HepG2 (cell line): ENCODE results near the gene TTYH1. TPM values are rescaled to one million over a fixed set of nuclear protein-coding genes. Genes with fewer than 3 reads are reported as not detected.

Experiments
- BORCS8-MEF2B ChIP-seq: sonication (generic); formaldehyde crosslinking; IDR thresholded peaks from 2 replicates; pipeline ENCODE4 v1.8.0; 2022; ENCODE audit warnings: mild to moderate bottlenecking, missing genetic modification reagents
- NCOA2 ChIP-seq: sonication (generic); formaldehyde crosslinking; IDR thresholded peaks from 2 replicates; pipeline ENCODE4 v1.8.0; 2022; ENCODE audit warnings: inconsistent platforms
- NFYC ChIP-seq: IDR thresholded peaks from 2 replicates; pipeline ENCODE4 v1.6.1; 2016; ENCODE audit warnings: missing genetic modification reagents, missing compliant biosample characterization
- NR2C2 ChIP-seq: sonication (generic); formaldehyde crosslinking; IDR thresholded peaks from 2 replicates; pipeline ENCODE4 v1.4.0; 2020; ENCODE audit warnings: missing genetic modification reagents, mild to moderate bottlenecking, moderate library complexity, borderline replicate concordance
- POLR2A ChIP-seq, 2 experiments: IDR thresholded peaks; 2 replicates each; pipeline ENCODE4 v1.6.1; 2011; ENCODE audit warnings: low read depth in 2 of 2, low read length in 2 of 2, mild to moderate bottlenecking in 1 of 2, moderate library complexity in 1 of 2; ENCODE audit not compliant: insufficient read depth in 1 of 2
- RBM39 ChIP-seq: fragments of 200-400 bp; formaldehyde crosslinking; IDR thresholded peaks from one replicate; pipeline ENCODE4 v1.6.1; 2018; ENCODE audit warnings: antibody characterized with exemption, mild to moderate bottlenecking, low read depth, low read length; ENCODE audit not compliant: poor library complexity, severe bottlenecking
- SETDB1 ChIP-seq: sonication (generic); formaldehyde crosslinking; IDR thresholded peaks from 2 replicates; pipeline ENCODE4 v1.5.1; 2020; ENCODE audit warnings: missing genetic modification reagents, mild to moderate bottlenecking, borderline replicate concordance
- SOX6 ChIP-seq, 2 experiments: fragments of 450-650 bp in 1 of 2; sonication (generic) in 1 of 2; formaldehyde crosslinking in 1 of 2; IDR thresholded peaks; 2 replicates each; pipeline versions ENCODE4 v1.4.0 to v1.6.1; 2017 to 2020; ENCODE audit warnings: antibody characterized with exemption in 1 of 2, mild to moderate bottlenecking in 1 of 2, missing genetic modification reagents in 1 of 2
- TAF15 ChIP-seq: fragments of 200-400 bp; formaldehyde crosslinking; IDR thresholded peaks from one replicate; pipeline ENCODE4 v1.6.1; 2018; ENCODE audit warnings: mild to moderate bottlenecking, low read depth, low read length; ENCODE audit not compliant: poor library complexity, severe bottlenecking
- ZBTB7B ChIP-seq: sonication (generic); formaldehyde crosslinking; IDR thresholded peaks from 2 replicates; pipeline ENCODE4 v1.4.0; 2020; ENCODE audit warnings: missing genetic modification reagents
- ZNF382 ChIP-seq: sonication (generic); formaldehyde crosslinking; IDR thresholded peaks from 2 replicates; pipeline ENCODE4 v1.5.0; 2020; ENCODE audit warnings: missing genetic modification reagents, mild to moderate bottlenecking, borderline replicate concordance
- ZNF496 ChIP-seq: sonication (generic); formaldehyde crosslinking; IDR thresholded peaks from 2 replicates; pipeline ENCODE4 v1.8.1; 2023; ENCODE audit warnings: mild to moderate bottlenecking, moderate library complexity, missing genetic modification reagents; ENCODE audit not compliant: insufficient replicate concordance
- ZNF563 ChIP-seq: sonication (generic); formaldehyde crosslinking; IDR thresholded peaks from 2 replicates; pipeline ENCODE4 v1.8.0; 2022; ENCODE audit warnings: mild to moderate bottlenecking, moderate library complexity, missing genetic modification reagents
- ZNF672 ChIP-seq: sonication (generic); formaldehyde crosslinking; IDR thresholded peaks from 2 replicates; pipeline ENCODE4 v1.8.1; 2022; ENCODE audit warnings: missing genetic modification reagents
- ZNF772 ChIP-seq: sonication (generic); formaldehyde crosslinking; IDR thresholded peaks from 2 replicates; pipeline ENCODE4 v1.5.0; 2020; ENCODE audit warnings: mild to moderate bottlenecking, missing genetic modification reagents
- ZNF777 ChIP-seq: sonication (generic); formaldehyde crosslinking; IDR thresholded peaks from 2 replicates; pipeline ENCODE4 v1.4.0; 2020; ENCODE audit warnings: missing genetic modification reagents
- ZNF891 ChIP-seq: sonication (generic); formaldehyde crosslinking; IDR thresholded peaks from 2 replicates; pipeline ENCODE4 v1.5.0; 2020; ENCODE audit warnings: mild to moderate bottlenecking, missing genetic modification reagents
- polyA plus RNA-seq, 8 experiments: library from polyadenylated mRNA; depleted of rRNA in 3 of 8; stranded (reverse) in 7 of 8; unstranded in 1 of 8; fragments of >200 nt; fragmentation: Illumina TruSeq in 4 of 8; extraction: Trizol in 4 of 8; gene quantifications; 2 replicates each; pipeline versions ENCODE4 v1.2.1 to v1.2.3, GENCODE V29; 2011 to 2016; ENCODE audit warnings: low read depth in 4 of 8, missing spikeins in 1 of 8, mixed read lengths in 1 of 8; ENCODE audit not compliant: insufficient read depth in 1 of 8
- total RNA-seq, 5 experiments: library from RNA; depleted of rRNA; stranded (reverse); fragments of >200 nt; fragmentation: Illumina TruSeq; extraction: Trizol; gene quantifications; 2 replicates each; pipeline ENCODE4 v1.2.3, GENCODE V29; 2016; ENCODE audit warnings: low read depth in 1 of 5
- TF ChIP-seq, protein P1 (sequence below): sonication (generic); formaldehyde crosslinking; IDR thresholded peaks from 2 replicates; pipeline ENCODE4 v1.5.0; 2020; ENCODE audit warnings: missing genetic modification reagents
- TF ChIP-seq, protein P2 (sequence below): sonication (generic); formaldehyde crosslinking; conservative IDR thresholded peaks from 2 replicates; pipeline ENCODE4 v1.4.0; 2020; ENCODE audit warnings: mild to moderate bottlenecking, missing genetic modification reagents, moderate library complexity
- TF ChIP-seq, protein P3 (sequence below): IDR thresholded peaks from 2 replicates; pipeline ENCODE4 v1.4.0; 2020; ENCODE audit warnings: mild to moderate bottlenecking, missing genetic modification reagents

The TTYH1 gene
- total and polyA plus RNA-seq, 2 of the 13 experiments (the other 11 are each of a cell fraction or from before 2014, with no cell fraction given) = 6.9 to 19.9 TPM

DNA sequence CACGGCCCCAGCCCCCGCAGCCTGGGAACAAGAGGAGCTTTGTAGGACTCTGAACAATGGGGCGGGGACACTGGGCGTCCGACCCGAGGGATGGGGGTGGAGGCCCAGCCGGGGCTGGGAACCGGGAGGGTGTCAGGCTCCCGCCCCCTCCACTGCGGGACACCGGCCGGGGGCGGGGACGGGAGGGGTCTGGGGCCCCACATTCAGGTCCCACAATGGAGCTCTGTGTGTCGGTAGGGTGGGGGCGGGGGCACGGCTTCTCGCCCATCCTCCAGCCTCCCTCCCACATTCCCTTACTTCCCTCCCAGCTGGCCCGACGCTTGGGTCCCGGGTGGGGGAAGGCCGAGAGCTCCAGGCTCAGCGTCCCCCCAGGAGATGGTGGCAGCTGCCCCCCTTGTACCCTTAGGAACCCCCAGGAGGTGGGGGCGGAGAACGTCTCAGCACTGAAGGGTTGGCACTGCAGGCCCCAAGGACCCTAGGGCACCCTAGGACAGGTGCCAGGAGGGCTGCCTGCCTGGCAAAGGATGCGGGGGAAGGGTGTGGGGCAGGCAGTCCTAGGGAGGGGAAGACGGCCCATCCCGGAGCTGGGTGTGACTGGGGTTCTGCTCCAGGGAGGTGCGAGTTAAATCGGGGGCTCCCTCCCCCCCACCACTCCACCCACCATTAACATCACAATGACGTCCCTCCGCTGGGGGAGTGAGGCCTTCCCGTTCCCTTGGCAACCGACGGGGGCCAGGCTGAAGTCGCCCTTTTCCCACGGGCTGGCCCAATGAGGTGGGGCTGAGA lies 5.3 kb downstream of the TTYH1 start (continued):
- TF ChIP-seq ZNF772 (CRISPR knock-in tag) = no peak
- TF ChIP-seq NFYC (CRISPR knock-in tag) = no peak
- no peak for TF ChIP-seq ZNF563 (CRISPR knock-in tag)
- 0 out of 2 replicates have a peak, but pooled peaks have one; percentile 42 for TF ChIP-seq NR2C2 (CRISPR knock-in tag)
- TF ChIP-seq ZNF496 = no peak
- peak; percentile 89 for TF ChIP-seq RBM39
- TF ChIP-seq, protein P1, sequence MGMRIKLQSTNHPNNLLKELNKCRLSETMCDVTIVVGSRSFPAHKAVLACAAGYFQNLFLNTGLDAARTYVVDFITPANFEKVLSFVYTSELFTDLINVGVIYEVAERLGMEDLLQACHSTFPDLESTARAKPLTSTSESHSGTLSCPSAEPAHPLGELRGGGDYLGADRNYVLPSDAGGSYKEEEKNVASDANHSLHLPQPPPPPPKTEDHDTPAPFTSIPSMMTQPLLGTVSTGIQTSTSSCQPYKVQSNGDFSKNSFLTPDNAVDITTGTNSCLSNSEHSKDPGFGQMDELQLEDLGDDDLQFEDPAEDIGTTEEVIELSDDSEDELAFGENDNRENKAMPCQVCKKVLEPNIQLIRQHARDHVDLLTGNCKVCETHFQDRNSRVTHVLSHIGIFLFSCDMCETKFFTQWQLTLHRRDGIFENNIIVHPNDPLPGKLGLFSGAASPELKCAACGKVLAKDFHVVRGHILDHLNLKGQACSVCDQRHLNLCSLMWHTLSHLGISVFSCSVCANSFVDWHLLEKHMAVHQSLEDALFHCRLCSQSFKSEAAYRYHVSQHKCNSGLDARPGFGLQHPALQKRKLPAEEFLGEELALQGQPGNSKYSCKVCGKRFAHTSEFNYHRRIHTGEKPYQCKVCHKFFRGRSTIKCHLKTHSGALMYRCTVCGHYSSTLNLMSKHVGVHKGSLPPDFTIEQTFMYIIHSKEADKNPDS = no peak
- TF ChIP-seq TAF15 = no peak
- TF ChIP-seq POLR2A (IDR thresholded peaks at IDR 0.05; ENCODE audit: insufficient read depth in 1 of 2, low read depth in 2 of 2, low read length in 2 of 2) = peak in 1 of 2 experiments; percentile 27; a peak in 2 of 4 replicates
- no peak for TF ChIP-seq ZNF672 (CRISPR knock-in tag)
- 0 out of 2 replicates have a peak, but pooled peaks have one; percentile 16 for TF ChIP-seq ZNF777 (CRISPR knock-in tag)
- TF ChIP-seq SOX6 (IDR thresholded peaks at IDR 0.05) = no peak
- TF ChIP-seq SOX6 (CRISPR knock-in tag; IDR thresholded peaks at IDR 0.05) = peak; percentile 95
- TF ChIP-seq, protein P2, sequence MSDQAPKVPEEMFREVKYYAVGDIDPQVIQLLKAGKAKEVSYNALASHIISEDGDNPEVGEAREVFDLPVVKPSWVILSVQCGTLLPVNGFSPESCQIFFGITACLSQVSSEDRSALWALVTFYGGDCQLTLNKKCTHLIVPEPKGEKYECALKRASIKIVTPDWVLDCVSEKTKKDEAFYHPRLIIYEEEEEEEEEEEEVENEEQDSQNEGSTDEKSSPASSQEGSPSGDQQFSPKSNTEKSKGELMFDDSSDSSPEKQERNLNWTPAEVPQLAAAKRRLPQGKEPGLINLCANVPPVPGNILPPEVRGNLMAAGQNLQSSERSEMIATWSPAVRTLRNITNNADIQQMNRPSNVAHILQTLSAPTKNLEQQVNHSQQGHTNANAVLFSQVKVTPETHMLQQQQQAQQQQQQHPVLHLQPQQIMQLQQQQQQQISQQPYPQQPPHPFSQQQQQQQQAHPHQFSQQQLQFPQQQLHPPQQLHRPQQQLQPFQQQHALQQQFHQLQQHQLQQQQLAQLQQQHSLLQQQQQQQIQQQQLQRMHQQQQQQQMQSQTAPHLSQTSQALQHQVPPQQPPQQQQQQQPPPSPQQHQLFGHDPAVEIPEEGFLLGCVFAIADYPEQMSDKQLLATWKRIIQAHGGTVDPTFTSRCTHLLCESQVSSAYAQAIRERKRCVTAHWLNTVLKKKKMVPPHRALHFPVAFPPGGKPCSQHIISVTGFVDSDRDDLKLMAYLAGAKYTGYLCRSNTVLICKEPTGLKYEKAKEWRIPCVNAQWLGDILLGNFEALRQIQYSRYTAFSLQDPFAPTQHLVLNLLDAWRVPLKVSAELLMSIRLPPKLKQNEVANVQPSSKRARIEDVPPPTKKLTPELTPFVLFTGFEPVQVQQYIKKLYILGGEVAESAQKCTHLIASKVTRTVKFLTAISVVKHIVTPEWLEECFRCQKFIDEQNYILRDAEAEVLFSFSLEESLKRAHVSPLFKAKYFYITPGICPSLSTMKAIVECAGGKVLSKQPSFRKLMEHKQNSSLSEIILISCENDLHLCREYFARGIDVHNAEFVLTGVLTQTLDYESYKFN (CRISPR knock-in tag) = peak; percentile 83
- TF ChIP-seq ZNF382 (CRISPR knock-in tag) = no peak
- TF ChIP-seq, protein P3, sequence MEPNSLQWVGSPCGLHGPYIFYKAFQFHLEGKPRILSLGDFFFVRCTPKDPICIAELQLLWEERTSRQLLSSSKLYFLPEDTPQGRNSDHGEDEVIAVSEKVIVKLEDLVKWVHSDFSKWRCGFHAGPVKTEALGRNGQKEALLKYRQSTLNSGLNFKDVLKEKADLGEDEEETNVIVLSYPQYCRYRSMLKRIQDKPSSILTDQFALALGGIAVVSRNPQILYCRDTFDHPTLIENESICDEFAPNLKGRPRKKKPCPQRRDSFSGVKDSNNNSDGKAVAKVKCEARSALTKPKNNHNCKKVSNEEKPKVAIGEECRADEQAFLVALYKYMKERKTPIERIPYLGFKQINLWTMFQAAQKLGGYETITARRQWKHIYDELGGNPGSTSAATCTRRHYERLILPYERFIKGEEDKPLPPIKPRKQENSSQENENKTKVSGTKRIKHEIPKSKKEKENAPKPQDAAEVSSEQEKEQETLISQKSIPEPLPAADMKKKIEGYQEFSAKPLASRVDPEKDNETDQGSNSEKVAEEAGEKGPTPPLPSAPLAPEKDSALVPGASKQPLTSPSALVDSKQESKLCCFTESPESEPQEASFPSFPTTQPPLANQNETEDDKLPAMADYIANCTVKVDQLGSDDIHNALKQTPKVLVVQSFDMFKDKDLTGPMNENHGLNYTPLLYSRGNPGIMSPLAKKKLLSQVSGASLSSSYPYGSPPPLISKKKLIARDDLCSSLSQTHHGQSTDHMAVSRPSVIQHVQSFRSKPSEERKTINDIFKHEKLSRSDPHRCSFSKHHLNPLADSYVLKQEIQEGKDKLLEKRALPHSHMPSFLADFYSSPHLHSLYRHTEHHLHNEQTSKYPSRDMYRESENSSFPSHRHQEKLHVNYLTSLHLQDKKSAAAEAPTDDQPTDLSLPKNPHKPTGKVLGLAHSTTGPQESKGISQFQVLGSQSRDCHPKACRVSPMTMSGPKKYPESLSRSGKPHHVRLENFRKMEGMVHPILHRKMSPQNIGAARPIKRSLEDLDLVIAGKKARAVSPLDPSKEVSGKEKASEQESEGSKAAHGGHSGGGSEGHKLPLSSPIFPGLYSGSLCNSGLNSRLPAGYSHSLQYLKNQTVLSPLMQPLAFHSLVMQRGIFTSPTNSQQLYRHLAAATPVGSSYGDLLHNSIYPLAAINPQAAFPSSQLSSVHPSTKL (CRISPR knock-in tag) = peak; percentile 22; the same call in 1 of the 2 replicates
- peak; percentile 23; the same call in 1 of the 2 replicates for TF ChIP-seq BORCS8-MEF2B (CRISPR knock-in tag)
- TF ChIP-seq ZNF891 = no peak
- TF ChIP-seq ZBTB7B (CRISPR knock-in tag) = peak; percentile 84; the same call in 1 of the 2 replicates
- peak; percentile 55; the same call in 1 of the 2 replicates for TF ChIP-seq NCOA2
- TF ChIP-seq SETDB1 = no peak
